Measurements from ENCODE around the gene SLC66A1. TPM values are rescaled to one million over a fixed set of nuclear protein-coding genes. Genes with fewer than 3 reads are reported as not detected.

The SLC66A1 gene
- total RNA-seq, 1 donor from 2014 or later: 8.9 TPM

DNA sequence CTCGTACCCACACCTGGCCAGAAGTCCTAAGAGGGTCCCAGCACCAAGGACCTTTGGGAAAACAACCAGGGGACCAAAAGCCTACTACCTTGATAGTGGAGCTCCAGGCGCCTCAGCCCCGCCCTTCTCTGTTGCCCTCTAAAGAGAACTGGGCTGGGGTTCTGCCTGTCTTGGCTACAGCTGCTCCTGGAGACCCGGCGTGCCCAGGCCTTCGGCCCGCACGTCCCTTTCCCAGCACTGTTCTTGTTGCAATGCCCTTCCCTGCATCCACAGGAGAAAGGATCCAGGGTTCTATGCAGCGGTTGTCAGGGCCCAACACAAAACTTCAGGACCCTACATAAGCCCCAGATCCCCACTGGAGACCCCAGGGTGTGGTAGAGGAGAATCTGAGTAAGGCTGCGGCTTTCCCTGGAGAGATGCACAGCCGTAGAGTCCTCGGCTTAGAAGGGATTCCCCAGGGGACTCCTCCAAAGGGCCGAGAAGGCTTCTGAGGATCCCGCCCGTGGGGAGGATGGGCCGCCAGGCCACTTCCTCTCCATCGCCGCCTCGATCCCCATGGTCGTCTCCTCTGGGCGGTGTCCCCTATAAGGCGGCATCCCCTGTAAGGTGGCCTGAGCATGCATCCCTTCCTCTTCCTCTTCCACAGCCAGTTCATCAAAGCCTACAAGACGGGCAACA, 12.0 kb downstream of the SLC66A1 start:
- intact Hi-C loops (cut with micrococcal nuclease): no loop called here

DNA sequence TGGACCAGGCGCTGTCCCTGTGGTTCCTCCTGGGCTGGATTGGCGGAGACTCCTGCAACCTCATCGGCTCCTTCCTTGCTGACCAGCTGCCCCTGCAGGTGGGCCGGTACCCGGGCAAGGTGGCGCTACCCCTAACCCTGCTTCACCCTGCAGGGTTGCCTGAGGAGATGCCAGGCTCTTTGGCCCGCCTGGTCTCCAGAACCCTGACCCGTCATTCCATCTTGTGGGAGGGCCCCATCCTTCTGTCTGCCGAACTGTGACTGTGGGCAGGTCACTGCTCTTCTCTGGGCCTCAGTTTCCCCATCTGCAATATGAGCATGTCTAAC, 12.5 kb downstream of the SLC66A1 start:
- intact Hi-C loops (cut with micrococcal nuclease): no loop called here

DNA sequence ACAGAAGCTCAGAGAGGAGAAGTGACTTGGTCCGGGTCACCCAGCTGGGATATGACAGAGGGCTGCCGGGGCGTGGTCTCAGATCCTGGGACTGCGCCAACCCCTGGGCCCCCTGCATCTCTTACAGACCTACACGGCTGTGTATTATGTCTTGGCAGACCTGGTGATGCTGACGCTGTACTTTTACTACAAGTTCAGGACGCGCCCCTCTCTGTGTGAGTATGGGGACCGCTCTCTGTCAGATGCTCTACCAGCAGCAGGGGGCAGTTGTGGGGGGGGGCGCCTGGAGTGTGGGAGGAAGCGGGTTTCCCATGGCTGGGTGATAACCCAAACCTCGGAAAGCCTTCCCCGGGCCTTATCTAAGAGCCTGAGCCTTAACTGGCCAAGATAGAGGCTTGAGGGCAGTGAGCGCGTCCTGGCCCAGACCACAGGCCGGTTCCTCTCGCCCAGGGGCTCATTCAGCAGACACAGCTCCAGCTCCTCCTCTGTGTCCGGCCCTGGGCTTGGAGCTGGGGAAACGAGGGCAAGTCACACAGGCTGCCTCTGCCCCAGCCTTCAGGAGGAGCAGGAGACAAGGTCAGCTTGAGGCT, 13.3 kb downstream of the SLC66A1 start:
- intact Hi-C loops (cut with micrococcal nuclease): no loop called here

DNA sequence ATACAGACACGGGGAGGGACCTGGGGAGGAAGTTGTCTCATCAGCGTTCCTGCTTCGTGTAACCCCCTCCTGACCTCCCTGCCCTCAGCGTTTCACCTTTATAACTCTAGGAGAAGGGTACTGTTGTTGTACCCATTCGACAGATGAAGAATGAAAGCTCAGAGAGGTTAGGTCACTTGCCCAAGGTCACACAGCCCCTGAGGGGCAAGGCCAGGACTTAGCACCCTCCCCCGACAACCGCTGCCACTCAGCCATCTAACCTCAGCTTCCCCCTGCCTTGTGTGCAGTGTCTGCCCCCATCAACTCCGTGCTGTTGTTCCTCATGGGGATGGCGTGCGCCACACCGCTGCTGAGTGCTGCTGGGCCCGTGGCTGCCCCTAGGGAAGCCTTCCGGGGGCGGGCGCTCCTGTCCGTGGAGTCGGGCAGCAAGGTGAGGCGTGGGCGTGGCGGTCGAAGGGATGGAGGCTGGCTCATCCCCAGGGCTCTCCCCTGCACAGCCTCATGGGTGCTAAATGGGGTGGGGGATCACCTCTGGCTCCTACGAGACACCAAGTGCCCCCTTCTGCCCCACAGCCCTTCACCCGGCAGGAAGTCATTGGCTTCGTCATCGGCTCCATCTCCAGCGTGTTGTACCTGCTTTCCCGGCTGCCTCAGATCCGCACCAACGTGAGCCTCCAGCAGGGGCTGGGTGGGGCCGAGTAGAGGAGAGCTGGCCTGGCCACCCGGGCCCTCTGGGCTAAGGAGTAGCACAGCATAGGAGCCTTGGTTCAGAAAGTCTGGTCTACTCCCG, 14.0 kb downstream of the SLC66A1 start:
- intact Hi-C loops (cut with micrococcal nuclease): no loop called here

DNA sequence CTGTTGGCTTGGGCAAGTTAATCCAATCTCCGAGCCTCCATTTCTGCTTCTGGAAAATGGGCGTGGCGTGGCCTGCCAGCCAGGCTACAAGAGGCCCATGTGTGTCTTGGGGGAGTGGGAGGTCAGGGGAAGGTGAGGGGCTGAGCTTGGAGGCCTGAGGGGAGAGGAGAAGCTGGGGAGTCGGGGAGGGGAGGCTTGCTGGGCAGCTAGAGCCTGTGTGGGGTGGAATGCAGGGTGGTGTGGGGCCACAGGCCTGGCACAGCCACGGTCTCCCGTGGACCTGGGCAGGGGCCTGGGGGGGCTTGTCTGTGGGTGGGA, 14.6 kb downstream of the SLC66A1 start:
- intact Hi-C loops (cut with micrococcal nuclease): no loop called here

DNA sequence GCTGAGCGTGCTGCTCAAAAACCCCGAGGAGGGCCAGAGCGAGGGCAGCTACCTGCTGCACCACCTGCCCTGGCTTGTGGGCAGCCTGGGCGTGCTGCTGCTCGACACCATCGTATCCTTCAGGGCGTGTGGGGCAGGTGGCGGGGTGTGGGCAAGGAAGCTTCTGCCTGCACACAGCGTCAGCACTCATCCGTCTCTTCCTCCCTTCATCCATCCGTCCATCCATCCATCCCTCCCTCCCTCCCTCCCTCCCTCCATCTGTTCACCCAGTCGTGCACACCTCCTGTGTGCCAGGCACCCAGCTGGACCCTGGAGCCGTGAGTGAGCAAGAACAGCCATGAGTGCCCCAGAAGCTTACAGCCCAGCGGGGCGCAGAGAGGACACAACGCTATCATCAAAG, 15.2 kb downstream of the SLC66A1 start:
- intact Hi-C loops (cut with micrococcal nuclease): no loop called here

DNA sequence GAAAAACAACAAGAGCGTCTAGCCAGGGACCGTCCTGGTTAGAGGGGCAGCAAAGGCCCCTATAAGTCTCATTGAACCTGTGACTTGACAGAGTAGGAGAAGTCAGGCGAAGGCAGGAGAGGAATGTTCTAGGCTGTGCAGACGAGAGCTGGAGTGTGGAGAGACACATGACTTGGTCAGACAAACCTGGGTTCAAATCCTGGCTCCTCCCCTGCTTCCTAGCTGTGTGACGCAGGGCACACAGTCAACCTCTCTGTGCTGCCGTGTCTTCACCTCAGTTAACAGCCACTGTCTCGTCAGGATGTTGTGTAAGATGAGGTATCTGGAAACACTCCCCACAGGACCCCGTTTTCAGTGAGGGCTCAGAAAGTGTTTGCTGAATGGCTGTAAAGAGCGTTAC, 15.6 kb downstream of the SLC66A1 start:
- intact Hi-C loops (cut with micrococcal nuclease): no loop called here

DNA sequence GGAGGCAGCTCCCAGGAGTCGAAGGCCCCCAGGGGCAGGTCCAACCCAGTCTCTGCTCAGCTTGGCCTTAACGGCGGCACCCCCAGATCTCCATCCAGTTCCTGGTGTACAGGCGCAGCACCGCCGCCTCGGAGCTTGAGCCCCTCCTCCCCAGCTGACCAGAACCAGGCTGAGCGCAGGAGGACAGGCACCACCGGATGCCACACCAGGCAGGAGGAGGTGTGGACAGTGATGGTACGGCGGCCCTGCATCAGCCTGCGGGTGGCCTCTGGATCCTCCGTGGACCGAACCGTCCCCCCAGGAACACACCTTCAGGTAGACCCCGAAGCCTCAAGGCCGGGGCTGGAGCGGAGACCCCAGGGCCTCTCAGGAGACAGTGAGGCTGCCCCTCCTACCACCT, 16.4 kb downstream of the SLC66A1 start:
- intact Hi-C loops (cut with micrococcal nuclease): no loop called here

DNA sequence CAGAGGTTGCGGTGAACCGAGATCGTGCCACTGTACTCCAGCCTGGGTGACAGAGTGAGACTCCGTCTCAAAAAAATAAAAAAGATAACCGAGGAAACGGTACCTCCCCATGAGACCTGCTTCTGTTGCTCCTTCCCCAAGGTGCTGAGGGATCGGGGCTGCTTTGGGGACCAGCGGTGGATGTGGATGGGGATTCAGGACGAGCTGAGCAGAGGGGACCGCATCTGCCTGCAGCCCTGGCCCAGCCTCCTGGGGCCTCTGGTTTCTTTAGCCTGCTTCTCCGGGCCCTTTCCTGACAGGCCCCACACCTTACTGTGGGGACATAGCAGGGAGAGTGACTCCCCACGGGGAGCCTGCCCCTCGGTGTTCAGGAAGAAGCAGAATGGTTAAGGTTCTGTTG, 17.1 kb downstream of the SLC66A1 start:
- intact Hi-C loops (cut with micrococcal nuclease): no loop called here

DNA sequence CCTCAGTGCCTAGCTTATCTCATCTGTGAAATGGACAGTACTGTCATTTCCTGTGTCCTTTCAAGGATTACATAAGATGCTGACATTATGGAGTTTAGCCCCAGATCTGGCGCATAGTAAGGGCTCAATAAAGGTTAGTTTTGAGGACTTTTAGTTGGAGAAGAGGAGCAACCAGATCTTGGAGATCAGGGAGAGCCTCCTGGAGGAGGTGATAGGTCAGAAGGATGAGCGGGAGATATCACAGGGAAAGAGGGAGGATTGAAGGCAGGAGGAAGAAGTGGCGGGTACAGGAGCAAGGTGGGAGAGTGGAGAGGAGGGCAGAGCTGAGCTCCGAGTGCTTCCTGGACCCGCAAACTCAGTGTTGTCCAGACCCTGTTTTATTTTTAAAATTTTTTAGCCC, 17.5 kb downstream of the SLC66A1 start:
- intact Hi-C loops (cut with micrococcal nuclease): no loop called here

DNA sequence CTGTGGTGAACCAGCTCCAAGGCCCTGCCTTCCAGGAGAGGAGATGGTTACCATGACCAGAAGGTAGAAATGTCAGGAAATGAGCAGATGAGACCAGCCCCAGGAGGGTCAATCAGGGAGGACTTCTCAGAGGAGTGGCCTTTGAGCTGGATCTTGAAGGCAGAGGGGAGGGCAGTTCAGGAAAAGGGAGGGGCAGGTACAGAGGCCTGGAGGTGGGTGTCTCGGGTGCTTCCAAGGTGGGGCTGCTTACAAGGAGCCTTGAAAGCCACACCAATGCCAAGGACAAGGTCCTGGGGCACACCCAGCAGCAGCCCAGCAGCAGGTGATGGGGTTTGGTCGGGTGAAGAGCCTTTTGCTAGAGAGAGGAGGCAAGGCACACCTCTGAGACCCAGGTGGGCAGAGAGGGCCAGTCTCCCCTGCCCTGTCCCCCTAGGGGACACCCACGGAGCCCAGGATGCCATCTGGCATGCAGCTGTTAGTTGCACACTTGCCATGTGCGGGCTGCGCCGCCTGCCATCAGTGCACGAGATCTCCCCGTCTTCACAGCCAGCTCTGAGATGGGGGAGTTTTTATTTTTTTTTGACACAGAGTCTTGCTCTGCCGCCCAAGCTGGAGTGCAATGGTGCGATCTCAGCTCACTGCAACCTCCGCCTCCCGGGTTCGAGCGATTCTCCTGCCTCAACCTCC, 18.5 kb downstream of the SLC66A1 start:
- intact Hi-C loops (cut with micrococcal nuclease): no loop called here

DNA sequence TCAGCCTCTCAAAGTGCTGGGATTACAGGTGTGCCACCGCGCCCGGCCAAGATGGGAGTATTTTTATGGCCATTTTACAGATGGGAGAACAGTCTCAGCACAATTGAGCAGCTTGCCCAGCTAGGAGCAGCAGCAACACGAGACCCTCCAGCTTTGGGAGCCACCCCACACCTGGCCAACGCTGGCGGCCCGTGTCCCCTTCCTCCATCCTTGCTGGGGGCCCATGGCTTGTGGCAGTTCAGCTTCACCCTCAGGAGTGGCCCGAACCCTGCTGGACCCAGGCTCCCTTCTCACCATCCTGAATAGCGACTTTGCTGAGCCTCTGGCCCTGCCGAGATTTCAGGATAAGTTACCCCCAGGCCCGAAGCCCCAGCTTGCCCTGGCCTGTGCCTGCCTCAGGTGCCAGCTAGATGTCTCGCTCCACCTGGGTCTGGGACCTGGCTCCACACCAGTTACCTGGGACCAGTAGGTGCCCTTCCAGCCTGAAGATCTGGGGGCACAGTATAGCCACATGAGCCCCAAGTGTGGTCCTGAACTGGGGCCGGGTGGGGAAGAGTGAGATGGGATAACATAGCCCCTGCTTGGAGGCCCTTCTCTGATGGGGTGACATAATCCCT, 19.2 kb downstream of the SLC66A1 start:
- intact Hi-C loops (cut with micrococcal nuclease): no loop called here

DNA sequence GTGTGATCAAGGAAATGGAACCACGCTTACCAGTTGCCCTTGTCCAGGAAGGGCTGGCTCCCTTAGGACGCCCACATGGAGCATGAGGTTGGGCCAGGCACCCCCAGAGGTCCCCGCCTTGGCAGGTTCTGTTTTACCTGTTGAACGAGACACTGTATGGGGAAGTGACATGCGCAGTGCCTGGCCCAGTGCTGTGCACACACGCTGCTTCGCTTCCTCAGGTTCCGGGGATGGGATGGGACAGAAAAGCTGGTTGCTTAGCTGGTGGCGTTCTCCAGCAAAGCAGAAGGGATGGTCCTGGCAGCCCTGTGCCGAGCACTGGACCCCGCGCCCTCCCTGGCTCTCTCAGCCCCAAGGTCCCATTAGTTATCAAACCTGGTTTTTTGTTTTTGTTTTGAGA, 20.7 kb downstream of the SLC66A1 start:
- intact Hi-C loops (cut with micrococcal nuclease): no loop called here

DNA sequence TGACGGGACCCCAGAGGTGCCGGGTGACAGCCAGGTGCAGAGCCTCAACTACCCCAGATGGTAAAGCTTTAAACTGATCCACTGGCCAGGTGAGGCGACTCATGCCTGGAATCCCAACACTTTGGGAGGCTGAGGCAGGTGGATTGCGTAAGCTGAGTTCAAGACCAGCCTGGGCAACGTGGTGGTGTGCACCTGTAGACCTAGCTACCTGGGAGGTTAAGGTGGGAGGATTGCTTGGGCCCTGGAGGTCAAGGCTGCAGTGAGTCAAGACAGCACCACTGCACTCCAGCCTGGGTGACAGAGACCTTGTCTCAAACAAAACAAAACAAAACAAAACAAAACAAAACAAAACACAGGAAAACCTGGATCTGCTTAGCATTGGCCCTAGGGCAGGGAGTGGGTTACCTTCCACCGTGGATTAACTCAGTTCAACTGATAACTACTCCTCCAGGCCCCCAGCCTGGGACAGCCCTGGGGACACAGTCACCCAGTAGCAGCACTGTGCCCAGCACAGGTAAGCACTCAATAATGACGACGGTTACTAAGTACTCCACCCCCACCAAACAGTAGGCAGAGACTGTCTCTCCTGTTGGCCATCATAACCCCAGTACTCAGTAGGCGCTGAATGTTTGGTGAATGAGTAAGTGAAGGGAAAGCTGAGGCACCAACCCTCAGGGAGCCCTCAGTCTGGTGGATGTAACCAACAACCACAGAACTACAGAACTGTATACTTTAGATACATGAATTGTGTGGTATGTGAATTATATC, 21.6 kb downstream of the SLC66A1 start:
- intact Hi-C loops (cut with micrococcal nuclease): no loop called here

DNA sequence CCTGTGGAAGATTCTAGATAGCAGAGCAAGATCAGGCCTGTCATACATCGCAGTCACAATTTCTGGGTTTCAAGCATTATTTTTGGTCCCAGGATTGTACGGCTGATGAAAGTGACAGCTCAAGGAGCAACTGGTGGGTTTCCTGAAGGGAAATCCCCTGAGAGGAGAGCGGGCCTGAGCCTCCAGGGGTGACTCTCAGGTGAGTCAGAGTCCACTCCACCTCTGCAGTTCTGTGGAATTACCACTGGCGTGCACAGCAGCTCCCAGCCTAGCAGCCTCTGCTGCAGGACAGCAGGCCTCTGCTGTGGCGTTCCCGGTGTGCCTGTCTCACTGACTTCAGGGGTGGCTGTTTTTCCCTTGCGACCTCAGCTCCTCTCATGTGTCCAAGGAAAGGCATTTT, 24.4 kb downstream of the SLC66A1 start:
- intact Hi-C loops (cut with micrococcal nuclease): no loop called here

DNA sequence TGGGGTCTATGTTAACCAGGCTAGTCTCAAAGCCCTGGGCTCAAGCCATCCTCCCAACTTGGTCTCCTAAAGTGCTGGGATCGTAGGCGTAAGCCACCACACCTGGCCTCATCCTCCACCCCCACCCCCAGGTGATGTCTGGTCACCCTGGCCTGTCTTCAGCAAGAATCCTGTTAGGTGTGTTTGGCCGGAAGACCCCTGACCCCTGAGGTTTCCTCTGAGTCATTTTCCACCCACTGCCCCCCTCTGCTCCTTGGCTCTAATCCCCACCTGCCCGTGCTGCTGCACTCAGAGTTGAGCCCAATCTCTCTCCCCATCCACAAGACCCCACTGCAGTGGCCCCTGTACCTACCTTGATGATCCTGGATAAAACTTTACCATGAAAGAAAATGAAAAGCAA, 25.2 kb downstream of the SLC66A1 start:
- intact Hi-C loops (cut with micrococcal nuclease): no loop called here

DNA sequence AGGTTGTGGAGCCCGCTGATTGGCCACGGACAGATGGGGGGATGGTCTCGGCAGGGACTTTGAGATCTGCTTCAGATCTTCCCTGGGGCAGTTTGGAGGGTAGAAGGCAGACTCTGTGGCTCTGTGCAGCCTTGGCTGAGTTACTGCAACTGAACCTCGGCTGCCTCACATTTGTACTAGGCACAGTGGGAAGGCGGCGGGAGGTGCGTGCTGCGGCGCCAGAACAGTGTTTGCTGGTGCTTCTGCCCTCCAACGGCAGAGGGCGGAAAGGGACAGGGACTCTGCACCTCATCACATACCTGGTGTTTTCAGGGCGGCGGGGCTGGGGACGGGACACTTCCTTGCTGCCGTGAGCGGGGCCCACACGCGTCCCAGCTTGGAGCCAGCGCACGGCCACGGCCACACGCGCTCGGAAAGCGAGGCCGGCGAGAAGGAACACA, 26.2 kb downstream of the SLC66A1 start:
- intact Hi-C loops (cut with micrococcal nuclease): no loop called here

DNA sequence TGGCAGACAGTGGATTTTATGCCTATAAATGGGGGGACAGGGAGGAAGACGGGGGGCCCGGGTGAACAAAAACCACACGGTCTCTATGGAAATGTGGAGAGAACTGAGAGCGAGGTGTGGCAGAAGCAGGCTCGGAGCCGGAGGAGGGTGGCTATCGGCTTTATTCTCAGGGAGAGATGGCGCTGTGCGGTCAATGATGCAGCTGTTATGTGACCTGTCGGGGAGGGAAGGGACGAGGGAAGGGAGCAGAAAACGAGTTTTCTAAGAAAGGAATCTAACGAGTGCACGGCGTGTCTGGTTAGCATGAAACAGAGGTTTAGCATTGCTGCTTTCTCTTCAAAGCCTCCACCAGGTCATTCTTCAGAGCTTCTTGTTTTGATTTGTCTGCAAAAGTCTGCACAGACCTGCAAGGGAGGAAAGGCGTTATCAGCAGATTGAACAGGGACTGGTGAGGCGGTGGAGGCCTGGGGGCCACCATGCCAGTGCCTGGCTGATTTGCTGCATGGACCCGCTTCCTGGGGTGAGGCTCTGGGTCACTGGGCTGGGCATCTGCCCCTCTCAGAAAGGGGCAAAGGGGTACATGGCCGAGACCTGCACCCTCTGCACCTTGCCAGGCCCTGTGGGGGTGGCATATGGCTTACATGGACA, 27.2 kb downstream of the SLC66A1 start:
- intact Hi-C loops (cut with micrococcal nuclease): no loop called here

DNA sequence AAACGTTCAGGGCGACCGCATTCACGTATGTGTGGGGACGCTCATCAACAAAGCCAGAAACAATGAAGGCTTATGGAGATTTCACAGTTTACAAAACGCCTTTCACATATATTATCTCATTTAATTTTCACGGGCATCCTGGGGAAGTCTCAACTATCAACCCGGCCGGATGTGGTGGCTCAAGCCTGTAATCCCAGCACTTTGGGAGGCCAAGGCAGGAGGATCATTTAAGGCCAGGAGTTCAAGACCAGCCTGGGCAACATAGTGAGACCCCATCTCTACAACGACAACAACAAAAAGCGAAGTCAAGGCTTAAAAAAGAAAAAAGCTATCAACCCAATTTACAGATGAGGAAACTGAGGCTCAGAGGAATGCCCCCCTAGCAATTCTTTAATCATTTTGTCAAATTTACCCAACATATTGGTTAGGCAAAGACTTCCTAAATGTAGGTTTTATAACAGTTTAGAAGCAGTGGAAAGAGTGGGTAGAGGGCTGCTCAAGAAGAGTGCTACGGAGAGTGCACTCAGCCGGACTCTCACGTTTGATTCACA, 28.3 kb downstream of the SLC66A1 start:
- intact Hi-C loops (cut with micrococcal nuclease): loop anchor here (5.0 kb wide), 3 partner anchors 52 to 257 kb away; a partner anchor contains a TSS

All from T-helper 1 cell treated with Interleukin-12 subunit alpha and Interleukin-12 subunit beta and Interleukin-4 antibody, amounts not matched to agents 30 ng/mL and 1 ng/mL, for 36 hours (primary cell).